ENCODE measurements around the gene P4HTM. TPM values are rescaled to one million over a fixed set of nuclear protein-coding genes. Genes with fewer than 3 reads are reported as not detected.

P4HTM gene
- total RNA-seq, 1 experiment from 2014 or later = 49.1 TPM

- peaks cover 14% of the 10 kb centered on the region; the same call in 1 of the 2 replicates for H3K36me3 ChIP-seq (ENCODE audit: low read depth)
- intact Hi-C loops (cut with micrococcal nuclease; ENCODE audit: unreplicated experiment) = no loop called here
- no peak for DNase-seq
- H3K4me2 ChIP-seq = no peak overlapping the region
- H3K79me2 ChIP-seq (ENCODE audit: low read depth) = peaks cover 37% of the 10 kb centered on the region
- no peaks in the 10 kb centered on the region; the same call in 1 of the 2 replicates for H4K20me1 ChIP-seq (ENCODE audit: insufficient read depth)
- H3K9me3 ChIP-seq (ENCODE audit: insufficient read depth, low read depth) = no peaks in the 10 kb centered on the region
- ChIA-PET POLR2A (ENCODE audit: unreplicated experiment) (no interaction called here), CTCF (no interaction called here)
- peaks cover 8% of the 10 kb centered on the region for H3K4me1 ChIP-seq (replicated peaks; ENCODE audit: insufficient read depth)
- H3F3A ChIP-seq (ENCODE audit: insufficient read depth, low read depth) = peaks cover 34% of the 10 kb centered on the region
- no peaks in the 10 kb centered on the region for H3K27me3 ChIP-seq (ENCODE audit: insufficient read depth, low read depth)
- TF ChIP-seq EZH2 (IDR thresholded peaks at IDR 0.05; ENCODE audit: low read depth) = no peak
- no peak overlapping the region for H3K27ac ChIP-seq
- H2AFZ ChIP-seq = no peak overlapping the region
- no peak overlapping the region for H3K4me3 ChIP-seq
- H3K9me2 ChIP-seq (ENCODE audit: insufficient read depth) = no peaks in the 10 kb centered on the region
- BruUV-seq (replicated peaks) = no TSS peak
These were observed 40.3 kb downstream of the P4HTM start for GRCh38 chr3:49030321-49030720.

DNA sequence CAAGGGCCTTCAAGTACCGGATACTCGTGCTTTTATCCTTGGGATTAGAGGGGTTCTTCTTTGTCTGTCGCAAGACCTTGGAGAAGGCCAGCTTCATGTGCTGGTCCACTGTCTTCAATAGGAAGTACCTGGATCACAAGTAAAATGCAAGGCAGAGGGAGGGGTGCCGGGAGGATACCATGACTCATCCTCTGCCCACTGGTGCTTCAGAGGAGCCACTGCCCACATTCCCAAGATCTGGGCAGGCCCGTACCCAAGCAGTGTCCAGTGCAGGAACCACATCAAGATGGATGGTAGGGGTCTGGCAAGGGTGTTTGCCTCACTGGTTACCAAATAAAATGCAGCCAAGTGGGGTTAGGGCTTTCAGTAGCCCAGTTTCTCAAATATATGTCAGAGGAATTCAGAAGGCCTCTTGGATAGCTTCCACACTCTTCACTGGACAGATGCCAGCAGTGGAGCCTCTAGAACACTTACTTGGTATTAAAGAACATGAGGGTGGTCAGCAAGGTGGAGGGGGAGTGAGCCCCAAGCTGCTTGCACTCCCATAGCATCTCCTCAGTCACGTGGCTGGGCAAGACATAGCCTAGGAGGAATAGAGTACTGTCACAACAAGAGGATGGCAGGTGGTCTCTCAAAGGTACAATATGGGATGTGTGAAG, 42.7 kb downstream of the P4HTM start:
- Histone ChIP-seq H2AFZ (no peak overlapping the region), H3K36me3 (ENCODE audit: low read depth) (no peaks in the 10 kb centered on the region), H4K20me1 (ENCODE audit: insufficient read depth) (no peaks in the 10 kb centered on the region), H3K4me2 (no peak overlapping the region), H3K27me3 (ENCODE audit: insufficient read depth, low read depth) (no peaks in the 10 kb centered on the region), H3F3A (ENCODE audit: insufficient read depth, low read depth) (peaks cover 19% of the 10 kb centered on the region), H3K4me1 (replicated peaks; ENCODE audit: insufficient read depth) (peaks cover 7% of the 10 kb centered on the region), H3K27ac (no peak overlapping the region), H3K9me2 (ENCODE audit: insufficient read depth) (no peaks in the 10 kb centered on the region), H3K79me2 (ENCODE audit: low read depth) (peaks cover 14% of the 10 kb centered on the region), H3K9me3 (ENCODE audit: insufficient read depth, low read depth) (no peaks in the 10 kb centered on the region), H3K4me3 (no peak overlapping the region)
- CTCF ChIA-PET = no interaction called here
- DNase-seq = no peak
- no TSS peak for BruUV-seq (replicated peaks)
- POLR2A ChIA-PET (ENCODE audit: unreplicated experiment) = interaction anchor here (0.7 kb wide), 1 partner anchor 183 kb away, joined by 4 read pairs; no protein-coding TSS in a partner anchor
- intact Hi-C loops (cut with micrococcal nuclease; ENCODE audit: unreplicated experiment) = no loop called here
- TF ChIP-seq CTCF (conservative IDR thresholded peaks at IDR 0.05) (no peak), EZH2 (IDR thresholded peaks at IDR 0.05; ENCODE audit: low read depth) (no peak)

- no peak overlapping the region for H3K27ac ChIP-seq
- H3K4me1 ChIP-seq (replicated peaks; ENCODE audit: insufficient read depth) = no peaks in the 10 kb centered on the region
- H3K36me3 ChIP-seq (ENCODE audit: low read depth) = no peaks in the 10 kb centered on the region
- no peak overlapping the region for H3K4me2 ChIP-seq
- TF ChIP-seq EZH2 (IDR thresholded peaks at IDR 0.05; ENCODE audit: low read depth) (no peak), CTCF (conservative IDR thresholded peaks at IDR 0.05) (no peak)
- H3K9me3 ChIP-seq (ENCODE audit: insufficient read depth, low read depth) = no peaks in the 10 kb centered on the region
- intact Hi-C loops (cut with micrococcal nuclease; ENCODE audit: unreplicated experiment) = no loop called here
- no peaks in the 10 kb centered on the region for H3K27me3 ChIP-seq (ENCODE audit: insufficient read depth, low read depth)
- no peaks in the 10 kb centered on the region for H4K20me1 ChIP-seq (ENCODE audit: insufficient read depth)
- no peak overlapping the region for H2AFZ ChIP-seq
- no TSS peak for BruUV-seq (replicated peaks)
- no peaks in the 10 kb centered on the region for H3K9me2 ChIP-seq (ENCODE audit: insufficient read depth)
- ChIA-PET POLR2A (ENCODE audit: unreplicated experiment) (interaction anchor here (0.6 kb wide), 1 partner anchor 242 kb away, joined by 3 read pairs; no protein-coding TSS in a partner anchor), CTCF (no interaction called here)
- no peak for DNase-seq
- H3F3A ChIP-seq (ENCODE audit: insufficient read depth, low read depth) = peaks cover 16% of the 10 kb centered on the region
- no peaks in the 10 kb centered on the region for H3K79me2 ChIP-seq (ENCODE audit: low read depth)
- no peak overlapping the region for H3K4me3 ChIP-seq
These were observed 44.6 kb downstream of the P4HTM start for GRCh38 chr3:49034650-49035049.
